Breast epithelium (tissue), 3 donors: ENCODE results near the gene ROPN1L.

Experiments
- CTCF ChIP-seq, 3 donors: fragments of 450-650 bp; IDR thresholded peaks; one replicate each; pipeline ENCODE4 v1.5.1; 2016 to 2017; ENCODE audit warnings: antibody characterized with exemption in 3 of 3, mild to moderate bottlenecking in 3 of 3, moderate library complexity in 3 of 3
- POLR2A ChIP-seq: fragments of 450-650 bp; IDR thresholded peaks from one replicate; pipeline ENCODE4 v1.6.1; 2016; ENCODE audit warnings: antibody characterized with exemption, mild to moderate bottlenecking, moderate library complexity

DNA sequence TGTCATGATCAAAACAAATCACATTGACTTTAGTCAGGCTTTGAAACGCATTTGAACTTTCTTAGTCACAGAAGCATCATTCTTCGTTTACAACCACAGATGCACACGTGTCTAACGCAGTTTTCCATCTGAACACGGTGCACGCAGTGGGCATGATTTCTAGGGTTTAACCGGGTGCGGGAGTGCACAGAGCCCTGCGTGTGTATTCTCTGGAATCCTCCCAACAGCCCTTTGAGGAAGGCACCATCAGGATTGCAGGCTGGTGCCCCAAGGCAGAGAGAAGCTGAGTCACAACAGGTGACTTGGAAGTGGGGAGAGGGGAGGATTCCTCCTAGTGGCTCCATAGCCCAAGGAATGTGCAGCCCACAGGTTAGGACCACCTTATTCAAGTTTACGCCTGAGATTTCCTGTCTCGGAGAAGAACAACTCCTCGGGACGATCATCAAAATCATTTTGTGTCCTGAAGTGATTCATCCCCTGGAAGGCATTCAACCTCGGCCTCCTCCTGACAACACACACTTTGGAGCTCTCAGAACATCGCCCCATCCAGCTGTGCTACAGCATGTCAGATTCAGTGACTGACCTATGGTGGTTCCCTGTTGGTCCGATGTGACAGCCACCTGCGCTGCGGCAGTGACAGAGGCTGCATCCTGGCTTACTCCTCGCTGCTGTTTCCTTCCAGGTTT lies 13.1 kb downstream of the ROPN1L start:
- TF ChIP-seq POLR2A (no peak), CTCF (IDR thresholded peaks at IDR 0.05) (no peak)
